Measurements from ENCODE around the gene EXTL2.
"Not testable (repeated sequence)": the region's sequence is repeated elsewhere in the genome, so short reads cannot be mapped to it uniquely, and the experiment has no call there.

Gene EXTL2

DNA sequence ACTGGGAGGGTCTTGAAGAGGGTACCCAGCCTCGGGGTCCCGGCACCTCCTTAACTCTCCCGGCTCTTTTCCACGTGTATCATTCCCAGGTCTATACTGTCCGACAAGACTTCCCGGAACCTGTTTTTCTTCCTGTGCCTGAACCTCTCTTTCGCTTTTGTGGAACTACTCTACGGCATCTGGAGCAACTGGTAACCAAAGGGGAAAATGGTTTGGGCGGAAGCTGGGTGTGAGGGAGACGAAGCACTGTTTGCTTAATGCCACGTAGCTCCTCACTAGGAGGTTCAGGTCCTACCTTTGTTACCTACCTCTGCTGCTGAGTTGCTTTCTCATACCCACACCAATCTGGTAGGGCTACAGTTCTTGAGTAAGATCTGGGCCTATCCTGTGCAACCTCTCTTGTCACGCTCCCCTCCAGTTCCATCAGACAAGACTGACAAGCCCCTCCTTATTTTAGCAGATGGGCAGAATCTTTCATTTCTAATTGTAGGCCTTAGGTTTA, 1.9 kb upstream of the EXTL2 start:
- DNase-seq = no peak

DNA sequence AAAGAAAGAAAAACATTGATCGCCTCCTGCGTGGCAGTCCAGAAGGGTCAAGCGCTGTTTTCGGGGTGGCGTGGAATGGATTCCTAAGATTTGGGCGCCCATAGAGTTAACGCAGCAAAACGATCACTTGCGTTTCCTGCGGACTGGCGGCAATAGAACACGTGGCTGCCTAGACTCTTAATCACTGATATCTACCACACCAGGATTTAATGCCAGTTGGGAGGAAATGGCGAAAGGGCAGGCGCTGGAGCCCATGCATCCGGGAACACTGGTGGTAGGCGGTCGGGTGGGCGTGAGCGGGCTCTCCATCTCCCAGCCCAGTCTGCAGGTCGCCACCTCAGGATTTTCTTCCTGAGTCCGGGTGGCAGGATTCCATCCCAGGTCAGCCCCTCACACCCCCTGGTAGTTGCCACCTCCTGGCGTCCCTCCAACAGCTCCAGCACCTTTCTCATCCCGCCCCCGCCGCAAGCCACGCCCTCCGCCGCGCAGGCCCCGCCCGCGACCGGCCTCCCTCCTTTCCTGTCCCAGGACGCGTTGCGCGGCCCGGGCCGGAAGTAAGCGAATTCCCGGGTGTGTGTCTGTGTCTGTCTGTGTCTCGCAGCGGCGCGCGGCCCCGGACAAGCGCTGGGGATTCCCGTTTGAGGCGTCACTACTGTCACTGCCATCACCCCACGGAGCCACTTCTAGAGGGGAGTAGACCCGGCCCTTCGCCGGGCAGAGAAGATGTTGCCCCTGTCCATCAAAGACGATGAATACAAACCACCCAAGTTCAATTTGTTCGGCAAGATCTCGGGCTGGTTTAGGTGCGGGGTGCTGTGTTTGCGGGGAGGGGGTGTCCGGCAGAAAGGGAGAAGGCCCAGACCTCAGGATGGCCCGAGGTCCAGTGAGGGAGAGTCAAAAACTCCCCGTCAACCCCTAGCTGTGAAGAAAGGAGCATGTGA, 1.2 kb upstream of the EXTL2 start, which contains the start of gene SLC30A7:
Gene SLC30A7 (plus strand): TSS at position 551 of the 941 bp plus-strand sequence. CDS start 173 bp downstream, at position 724.
- peak; percentile 64 for DNase-seq

DNA sequence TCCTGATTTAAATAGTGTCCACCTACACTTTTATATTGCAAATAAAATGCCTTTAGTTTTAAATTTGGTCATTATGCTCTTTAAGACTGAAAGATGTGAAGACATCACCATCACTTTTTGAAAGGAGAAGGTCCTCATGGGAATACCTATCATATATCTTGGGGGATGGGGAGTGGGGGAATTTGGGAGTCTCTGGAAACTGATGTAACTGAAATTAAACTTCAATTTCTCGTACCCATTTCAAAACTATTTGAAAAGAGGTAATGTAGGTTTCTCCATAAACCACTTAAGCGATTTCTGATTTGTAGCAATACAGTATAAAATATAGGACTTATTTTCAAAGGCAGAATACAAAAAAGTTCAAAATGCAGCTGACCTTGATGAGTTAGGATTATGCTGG, 924 bp downstream of the EXTL2 start:
- DNase-seq = no peak

DNA sequence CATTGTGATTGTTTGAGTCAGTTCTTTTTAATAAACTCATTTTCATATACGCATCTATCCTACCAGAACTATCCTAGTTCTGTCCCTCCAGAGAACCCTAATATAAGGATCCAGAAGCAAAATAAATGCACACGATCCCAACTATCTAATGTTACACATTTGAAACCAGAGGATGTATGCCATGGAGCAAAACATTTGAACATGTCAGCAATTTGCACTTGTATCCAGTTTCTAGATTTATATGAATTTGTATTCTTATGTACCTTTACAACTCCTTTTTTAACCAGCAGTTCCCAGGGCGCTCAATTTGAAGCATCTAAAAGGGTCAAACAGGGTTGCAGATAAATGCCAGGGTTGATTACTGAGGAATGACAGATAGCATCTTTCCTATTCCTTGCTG, 2.1 kb downstream of the EXTL2 start:
- no peak for DNase-seq

DNA sequence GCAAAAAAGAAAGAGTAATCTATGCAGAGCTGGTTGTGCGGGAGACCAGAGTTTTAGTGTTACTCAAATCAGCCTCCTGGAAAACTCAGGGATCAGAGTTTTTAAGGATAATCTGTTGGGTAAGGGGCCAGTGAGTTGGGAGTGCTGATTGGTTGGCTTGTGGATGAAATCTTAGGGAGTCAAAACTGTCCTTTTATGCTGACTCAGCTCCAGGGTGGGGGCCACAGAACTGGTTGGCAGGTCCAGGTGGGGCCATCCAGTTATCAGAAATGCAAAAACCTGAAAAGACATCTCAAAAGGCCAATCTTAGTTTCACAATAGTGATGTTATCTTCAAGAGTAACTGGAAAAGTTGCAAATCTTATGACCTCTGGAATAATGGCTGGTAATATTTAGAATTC, 3.3 kb downstream of the EXTL2 start:
- DNase-seq = no peak

DNA sequence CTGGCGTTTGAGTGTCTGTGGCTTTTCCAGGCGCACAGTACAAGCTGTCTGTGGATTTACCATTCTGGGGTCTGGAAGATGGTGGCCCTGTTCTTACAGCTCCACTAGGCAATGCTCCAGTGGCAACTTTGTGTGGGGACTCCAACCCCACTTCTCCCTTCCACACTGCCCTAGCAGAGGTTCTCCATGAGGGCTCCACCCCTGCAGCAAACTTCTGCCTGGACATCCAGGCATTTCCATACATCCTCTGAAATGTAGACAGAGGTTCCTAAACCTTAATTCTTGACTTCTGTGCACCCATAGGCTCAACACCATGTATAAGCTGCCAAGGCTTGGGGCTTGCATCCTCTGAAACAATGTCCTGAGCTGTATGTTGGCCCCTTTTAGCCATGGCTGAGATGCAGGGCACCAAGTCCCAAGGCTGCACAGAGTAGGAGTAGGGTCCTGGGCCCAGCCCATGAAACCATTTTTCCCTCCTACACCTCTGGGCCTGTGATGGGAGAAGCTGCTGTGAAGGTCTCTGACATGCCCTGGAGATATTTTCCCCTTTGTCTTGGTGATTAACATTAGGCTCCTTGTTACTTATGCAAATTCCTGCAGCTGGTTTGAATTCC, 4.7 kb downstream of the EXTL2 start:
- not testable (repeated sequence) for DNase-seq

DNA sequence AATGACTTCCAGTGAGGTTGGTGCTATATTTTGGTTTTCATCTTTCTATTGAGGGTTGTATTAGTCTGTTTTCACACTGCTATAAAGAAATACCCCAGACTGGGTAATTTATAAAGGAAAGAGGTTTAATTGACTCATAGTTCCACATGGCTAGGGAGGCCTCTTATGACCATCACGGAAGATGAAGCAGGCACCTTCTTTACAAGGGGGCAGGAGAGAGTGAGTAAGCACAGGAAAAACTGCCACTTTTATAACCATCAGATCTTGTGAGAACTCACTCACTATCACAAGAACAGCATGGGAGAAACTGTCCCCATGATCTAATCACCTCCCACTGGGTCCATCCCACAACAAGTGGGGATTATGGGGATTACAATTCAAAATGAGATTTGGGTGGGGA, 5.6 kb downstream of the EXTL2 start:
- not testable (repeated sequence) for DNase-seq

DNA sequence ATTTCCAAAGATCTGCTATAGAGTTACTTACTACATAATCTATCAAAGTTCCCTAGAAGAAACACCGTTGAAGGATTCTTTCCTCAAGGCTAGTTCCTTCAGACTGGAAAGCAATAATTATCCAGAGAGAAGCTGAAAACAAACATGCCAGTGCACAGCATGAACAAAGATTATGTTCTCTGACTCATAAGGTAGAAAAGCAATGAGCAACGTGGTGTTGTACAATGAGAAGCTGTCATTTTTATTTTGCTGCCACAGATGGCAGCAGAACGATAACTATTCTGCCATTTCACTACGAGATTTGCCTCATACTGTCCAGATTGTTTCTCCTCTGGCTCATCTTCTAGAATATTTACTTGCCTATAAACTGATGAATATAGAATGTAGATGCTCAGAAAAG, 10.7 kb downstream of the EXTL2 start:
- no peak for DNase-seq

DNA sequence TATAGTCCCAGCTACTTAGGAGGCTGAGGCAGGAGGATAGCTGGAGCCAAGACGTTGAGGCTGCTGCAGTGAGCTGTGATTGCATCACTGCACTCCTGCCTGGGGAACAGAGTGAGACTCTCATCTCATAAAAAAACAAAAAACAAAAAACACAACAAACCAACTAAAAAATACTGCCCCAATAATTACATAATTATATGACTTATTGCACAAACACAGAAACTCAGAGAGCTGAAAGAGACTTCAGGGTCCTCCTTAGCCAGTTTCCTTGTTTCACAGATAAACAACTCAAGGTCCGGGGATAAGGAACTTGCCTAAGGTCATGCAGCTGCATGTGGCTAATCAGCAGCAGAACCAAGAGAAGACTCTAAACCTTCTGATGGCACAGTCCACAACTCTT, 11.9 kb downstream of the EXTL2 start:
- no peak for DNase-seq

DNA sequence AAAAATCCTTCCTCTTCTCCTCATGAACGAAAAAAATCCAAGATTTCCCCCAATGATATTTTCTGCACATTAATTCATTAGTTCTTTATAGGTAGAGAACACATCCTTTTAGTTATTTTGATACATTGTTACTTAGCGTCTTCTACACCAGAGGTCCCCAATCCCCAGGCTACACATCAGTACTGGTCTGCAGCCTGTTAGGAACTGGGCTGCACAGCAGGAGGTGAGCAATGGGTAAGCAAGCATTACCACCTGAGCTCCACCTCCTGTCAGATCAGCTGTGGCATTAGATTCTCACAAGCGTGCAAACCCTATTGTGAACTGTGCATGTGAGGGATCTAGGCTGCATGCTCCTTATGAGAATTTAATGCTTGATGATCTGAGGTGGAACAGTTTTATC, 13.0 kb downstream of the EXTL2 start:
- DNase-seq = no peak

DNA sequence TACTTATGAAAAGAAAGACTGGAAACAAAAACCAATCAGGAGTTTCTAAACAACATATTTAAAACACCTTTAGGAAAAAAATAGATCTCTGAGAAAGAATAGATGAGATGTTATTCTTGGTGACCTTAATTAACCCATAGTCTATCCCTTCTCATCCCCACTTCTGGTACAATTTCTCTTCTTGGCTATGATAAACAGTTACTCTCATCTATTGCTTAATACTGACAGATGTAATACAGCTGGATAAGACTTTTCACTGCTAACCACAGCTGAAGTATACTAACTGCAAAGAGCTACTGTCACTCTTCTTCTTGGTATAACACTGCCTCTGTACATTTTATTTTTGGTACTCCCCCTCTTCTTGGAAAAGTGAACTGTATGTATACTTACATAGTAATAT, 15.2 kb downstream of the EXTL2 start:
- DNase-seq = no peak

DNA sequence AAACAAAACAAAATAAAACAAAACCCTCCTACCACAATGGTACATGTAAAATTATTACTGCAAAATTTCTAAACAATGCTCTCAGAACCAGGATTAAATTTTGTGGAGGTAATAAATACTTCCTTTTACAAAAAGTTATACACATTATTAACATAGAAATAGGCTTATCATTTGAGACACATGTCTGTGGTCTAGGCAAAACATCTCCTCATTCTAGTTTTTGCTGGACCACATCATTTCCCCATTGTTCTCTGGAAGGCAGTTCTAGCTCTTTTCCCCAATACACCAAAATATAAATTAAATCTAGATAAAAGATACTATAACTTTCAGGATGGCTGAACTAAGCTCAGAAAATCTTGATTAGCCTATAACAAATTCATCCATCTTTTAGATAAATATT, 18.4 kb downstream of the EXTL2 start:
- DNase-seq = no peak

DNA sequence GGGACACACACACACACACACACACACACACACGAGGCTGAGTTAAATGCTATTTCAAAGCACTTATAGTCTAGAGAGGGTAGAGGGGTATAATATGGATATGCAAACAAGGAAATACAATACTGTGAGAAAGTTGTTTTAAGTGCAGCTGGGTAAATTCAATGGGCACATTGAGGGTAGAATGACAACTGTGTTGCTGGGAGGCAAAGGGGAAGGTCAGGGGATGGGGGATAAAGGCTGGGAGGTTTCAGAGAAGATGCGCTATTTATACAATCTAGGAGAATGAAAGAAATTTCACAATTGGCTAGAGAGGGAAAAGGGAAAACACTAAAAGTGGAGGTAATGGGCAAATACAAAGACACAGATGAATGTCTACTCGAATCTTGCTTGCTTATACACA, 19.4 kb downstream of the EXTL2 start:
- no peak for DNase-seq

DNA sequence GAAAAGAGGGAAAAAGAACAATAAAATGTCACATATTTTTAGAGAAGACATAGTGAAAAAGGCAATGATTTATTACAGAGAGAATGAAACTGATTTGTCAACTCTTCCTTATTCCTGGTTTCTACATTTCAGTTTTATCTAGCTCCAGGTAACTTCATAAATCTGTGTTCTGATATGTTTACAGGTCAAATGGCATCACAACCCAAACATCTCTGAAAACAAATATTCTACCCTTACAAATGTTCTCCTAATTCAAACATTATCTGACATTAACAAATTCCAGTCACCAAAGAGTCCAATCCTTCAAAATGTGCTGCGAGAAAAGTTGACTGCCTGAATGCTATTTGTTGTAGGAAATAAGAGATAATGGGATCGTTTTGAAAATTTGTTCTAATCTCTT, 20.2 kb downstream of the EXTL2 start:
- DNase-seq = no peak

DNA sequence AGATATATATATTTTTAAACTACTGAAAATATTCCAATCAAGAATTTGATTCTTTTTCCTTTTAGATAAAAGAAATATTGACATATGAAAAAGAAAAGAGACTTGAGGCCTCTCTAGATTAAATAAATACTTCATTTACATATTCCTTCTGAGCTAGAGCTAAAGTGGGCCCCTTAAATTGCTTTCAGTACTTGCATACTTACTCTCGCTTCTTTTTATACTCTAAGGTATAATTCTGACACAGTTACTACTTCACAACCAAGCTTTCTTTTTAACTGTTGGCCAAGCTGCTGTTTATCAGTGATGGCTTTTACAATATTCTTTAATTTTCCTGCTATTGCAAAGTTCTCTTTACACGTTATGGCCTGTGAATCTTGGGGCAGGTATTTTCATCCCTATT, 24.6 kb downstream of the EXTL2 start:
- DNase-seq = no peak

DNA sequence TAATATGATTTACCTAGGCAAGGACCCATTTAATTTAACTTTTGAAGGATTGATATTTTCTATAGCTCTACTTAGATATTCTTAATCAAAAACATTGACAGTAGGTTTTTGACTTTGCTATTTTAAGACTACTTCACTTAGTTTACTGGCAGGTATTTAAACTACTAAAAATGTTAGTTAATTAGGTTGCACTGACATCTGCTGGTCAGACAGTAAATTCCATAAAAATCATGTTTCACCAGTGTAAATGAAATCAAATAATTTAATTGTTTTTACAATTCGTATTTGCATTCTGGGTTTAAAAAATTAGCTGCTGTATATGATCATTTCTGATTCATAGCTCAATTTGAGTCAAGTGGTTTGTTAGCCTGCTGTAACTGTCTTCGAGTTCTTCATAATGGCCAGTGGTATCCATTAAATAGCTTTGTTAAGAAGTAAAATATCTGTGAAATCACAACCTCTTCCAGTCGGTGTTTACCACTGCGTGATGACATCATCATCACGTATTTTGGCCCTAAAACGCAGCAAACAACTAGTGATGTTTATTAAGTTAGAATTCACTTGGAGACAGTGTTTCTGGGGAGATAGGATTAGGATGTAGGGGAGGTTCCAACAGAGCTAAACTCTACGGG, 26.2 kb downstream of the EXTL2 start:
- DNase-seq = no peak

DNA sequence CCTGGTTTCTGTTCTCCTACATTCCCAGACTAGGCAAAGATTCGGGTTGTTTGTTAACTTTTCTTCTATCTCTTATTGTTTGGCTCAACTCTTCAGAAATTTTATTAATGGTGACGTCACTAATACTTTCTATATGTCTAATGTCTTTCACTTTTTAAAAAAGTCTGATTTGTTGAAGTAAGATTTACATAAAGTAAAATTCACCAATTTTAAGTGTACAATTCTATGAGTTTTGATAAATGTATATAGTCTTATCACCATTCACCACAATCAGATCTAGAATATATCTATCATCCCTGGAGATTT, 27.8 kb downstream of the EXTL2 start:
- no peak for DNase-seq

DNA sequence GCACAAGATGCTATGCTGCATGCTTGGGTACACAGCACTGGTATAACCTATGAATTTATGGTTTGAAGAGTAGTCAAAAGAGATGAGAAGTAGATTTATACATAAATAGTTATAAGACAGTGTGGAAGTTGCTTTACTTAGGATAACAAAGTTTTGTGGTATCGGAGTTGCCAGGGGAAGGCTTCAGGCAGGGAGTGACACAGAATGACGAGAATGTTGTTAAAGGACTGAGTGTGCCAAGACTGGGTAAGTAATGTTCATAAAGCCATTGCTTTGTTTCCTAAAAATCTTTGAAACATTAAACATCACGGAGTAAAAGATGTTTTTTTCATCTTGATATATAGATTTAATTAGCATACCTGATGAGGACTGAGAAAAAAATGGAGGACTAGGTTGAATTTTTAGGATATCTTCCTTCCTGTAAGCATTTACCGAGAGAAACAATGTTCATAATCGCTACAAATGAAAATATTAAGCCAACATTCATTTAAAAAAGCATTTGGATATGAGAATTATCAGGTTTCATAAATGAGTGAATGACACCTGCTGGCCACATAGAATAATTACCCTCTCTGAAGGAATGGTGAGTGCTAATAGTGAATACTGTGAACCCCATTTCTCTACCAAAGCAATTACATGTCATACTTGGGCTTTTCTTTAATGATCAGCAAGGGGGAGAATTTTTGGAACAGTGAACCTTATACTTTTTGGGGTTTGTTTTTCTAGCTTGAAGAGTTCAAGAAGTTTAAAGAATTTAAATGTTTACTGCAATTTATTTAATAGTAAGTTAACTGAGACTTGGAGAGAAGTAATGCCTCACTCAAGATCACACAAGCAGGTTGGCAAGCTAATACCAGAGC, 28.4 kb downstream of the EXTL2 start:
- no peak for DNase-seq

DNA sequence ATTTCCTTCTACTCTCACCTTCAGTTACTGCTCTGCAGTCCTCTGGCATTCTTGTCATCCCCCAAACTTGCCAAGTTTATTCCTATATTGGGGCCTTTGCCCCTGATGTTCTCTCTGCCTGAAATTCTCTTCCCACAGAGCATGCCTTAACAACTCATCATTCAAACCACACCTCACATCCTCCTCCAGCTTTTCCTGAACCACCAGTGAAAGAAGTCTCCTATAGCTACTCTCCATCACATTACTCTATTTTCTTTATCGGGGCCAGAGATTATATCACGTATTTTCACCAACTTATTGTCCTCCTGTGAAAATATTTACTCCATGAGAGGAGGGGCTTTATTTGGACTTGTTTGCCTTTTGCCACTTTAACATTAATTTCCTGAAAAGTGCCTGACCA, 32.1 kb downstream of the EXTL2 start:
- no peak for DNase-seq

DNA sequence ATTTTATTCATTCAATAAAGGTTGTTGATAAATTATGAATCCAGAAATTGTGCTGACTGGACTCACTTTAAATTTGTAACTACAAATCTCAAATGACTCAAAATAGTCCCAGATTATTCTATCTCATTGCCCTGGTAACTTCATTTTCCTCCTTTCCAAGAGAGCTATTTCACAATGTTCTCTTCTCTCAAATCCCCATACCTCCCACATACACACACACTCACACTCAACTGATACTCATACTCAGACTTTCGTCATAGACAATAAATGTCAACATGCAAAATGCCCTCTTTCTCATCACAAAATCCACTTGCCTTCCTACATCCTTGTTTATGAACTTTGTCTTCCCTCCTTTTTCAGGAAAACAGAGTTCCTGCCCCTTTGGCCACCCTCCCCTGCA, 33.3 kb downstream of the EXTL2 start:
- DNase-seq = no peak

DNA sequence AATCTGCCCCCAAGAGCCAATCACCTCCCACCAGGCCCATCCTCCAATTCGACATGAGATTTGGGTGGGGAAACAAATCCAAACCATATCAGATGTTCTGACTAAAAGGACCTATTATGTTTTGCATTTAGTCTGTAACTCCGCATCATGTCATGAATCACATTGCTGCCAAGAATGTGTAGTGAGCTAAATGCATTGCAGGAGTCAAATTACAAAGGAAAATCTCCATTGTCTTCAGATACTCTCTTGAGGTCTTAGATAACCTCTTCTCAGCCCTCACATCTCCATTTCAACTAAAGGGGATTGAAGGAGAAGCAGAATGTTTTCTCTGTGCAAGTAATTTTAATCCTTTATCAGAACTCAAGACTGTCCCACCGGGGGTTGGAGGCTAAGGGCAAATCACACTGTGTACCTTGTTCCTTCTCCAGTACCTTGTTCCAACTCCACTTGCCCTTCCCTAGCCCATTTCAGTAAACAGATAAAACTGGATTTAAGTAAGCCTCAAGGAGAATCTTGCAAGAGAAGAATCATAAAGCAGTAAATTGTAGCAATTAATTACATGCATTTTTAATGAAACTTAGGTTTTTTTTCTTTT, 34.1 kb downstream of the EXTL2 start:
- DNase-seq = no peak

DNA sequence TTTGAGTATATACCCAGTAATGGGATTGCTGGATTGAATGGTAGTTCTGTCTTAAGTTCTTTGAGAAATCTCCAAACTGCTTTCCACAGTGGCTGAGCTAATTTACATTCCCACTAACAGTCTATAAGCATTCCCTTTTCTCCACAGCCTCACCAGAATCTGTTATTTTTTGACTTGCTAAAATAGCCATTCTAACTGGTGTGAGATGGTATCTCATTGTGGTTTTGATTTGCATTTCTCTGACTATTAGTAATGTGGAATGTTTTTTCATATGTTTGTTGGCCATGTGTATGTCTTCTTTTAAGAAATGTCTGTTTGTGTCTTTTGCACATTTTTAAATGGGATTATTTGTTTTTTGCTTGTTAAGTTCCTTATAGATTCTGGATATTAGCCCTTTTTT, 39.5 kb downstream of the EXTL2 start:
- not testable (repeated sequence) for DNase-seq

DNA sequence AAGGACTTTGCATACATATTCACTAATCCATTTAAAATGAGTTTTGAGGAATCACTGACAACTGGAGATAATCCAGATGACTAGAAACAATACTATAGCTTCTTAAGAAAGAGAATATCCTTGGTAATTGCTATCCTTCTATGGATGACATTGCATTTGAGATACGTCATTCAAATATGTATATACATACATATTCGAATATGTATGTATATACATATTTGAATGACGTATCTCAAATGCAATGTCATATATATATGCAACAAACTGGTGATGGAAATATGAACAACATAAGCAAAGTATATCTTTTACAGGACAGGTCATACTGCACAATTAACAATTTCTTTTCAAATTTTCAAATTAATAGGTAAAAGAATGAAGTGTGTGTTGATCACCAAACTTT, 41.7 kb downstream of the EXTL2 start:
- no peak for DNase-seq
